Measurements from ENCODE around the gene MYH10. TPM values are rescaled to one million over a fixed set of nuclear protein-coding genes. Genes with fewer than 3 reads are reported as not detected.

MYH10 gene
- total RNA-seq, 1 donor from 2014 or later = 34.9 TPM

DNA sequence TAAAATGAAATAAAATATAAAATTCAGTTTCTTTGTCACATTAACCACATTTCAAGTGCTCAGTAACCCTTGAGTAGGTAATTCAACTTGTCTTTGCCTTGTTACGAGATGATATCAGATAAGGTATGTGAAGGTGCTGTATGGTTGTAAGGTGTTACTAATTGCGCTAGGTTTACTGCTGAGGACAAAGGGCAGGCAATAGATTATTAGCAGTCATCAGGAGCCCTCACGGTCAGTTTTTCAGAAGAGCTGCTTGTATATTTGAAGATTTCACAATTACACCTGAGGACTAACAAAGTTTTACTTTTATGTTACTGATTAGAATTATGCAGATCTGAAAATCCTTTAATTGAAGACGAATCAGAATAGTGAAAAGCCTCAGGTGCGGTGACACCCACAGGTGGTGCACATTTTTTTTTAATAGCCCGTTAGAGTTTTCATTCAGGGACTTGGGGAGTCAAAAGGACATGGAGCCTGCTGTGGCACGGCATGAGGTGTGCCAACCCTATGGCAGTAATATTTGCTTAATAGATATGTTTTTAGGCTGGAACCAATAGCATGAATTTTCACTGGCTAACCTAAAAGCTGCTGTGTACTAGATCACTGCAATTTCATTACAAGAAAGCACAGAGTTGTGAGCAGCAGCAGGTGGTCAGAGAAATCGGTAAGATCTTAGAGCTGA, 178.5 kb downstream of the MYH10 start:
- H3K27me3 ChIP-seq = no peaks in the 10 kb centered on the region
- H3K9me3 ChIP-seq = no peaks in the 10 kb centered on the region
- DNase-seq (ENCODE audit: extremely low spot score in 2 of 2) = no peak
- intact Hi-C loops (cut with DNase I) = no loop called here
- TF ChIP-seq POLR2AphosphoS5 (IDR thresholded peaks at IDR 0.05; ENCODE audit: insufficient read depth in 1 of 2, low read depth in 1 of 2) = no peak
- no peak for TF ChIP-seq POLR2A (IDR thresholded peaks at IDR 0.05)
- TF ChIP-seq, protein P1, sequence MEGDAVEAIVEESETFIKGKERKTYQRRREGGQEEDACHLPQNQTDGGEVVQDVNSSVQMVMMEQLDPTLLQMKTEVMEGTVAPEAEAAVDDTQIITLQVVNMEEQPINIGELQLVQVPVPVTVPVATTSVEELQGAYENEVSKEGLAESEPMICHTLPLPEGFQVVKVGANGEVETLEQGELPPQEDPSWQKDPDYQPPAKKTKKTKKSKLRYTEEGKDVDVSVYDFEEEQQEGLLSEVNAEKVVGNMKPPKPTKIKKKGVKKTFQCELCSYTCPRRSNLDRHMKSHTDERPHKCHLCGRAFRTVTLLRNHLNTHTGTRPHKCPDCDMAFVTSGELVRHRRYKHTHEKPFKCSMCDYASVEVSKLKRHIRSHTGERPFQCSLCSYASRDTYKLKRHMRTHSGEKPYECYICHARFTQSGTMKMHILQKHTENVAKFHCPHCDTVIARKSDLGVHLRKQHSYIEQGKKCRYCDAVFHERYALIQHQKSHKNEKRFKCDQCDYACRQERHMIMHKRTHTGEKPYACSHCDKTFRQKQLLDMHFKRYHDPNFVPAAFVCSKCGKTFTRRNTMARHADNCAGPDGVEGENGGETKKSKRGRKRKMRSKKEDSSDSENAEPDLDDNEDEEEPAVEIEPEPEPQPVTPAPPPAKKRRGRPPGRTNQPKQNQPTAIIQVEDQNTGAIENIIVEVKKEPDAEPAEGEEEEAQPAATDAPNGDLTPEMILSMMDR (IDR thresholded peaks at IDR 0.05) = no peak
- no peaks in the 10 kb centered on the region for H3K4me1 ChIP-seq
- H3K36me3 ChIP-seq = peaks cover 5 to 73% of the 10 kb centered on the region in 2 donors
- H3K27ac ChIP-seq = no peak overlapping the region
- H3K4me3 ChIP-seq = no peak overlapping the region

DNA sequence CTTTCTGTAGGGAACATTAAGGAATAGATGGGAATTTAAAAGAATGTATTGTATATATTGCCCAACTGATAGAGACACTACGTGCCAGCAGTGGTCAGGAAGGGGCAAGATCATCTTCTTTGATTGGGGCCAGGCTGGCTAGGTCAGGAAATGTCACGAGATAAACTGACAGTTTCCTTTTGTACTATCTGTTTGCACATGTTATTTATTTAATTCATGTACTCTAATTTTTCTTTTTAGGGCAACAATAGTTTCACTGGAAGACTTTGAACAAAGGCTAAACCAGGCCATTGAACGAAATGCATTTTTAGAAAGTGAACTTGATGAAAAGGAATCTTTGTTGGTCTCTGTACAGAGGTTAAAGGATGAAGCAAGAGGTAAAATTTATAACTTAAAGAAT, 182.2 kb downstream of the MYH10 start:
- H3K36me3 ChIP-seq = peaks cover 5 to 60% of the 10 kb centered on the region in 2 donors
- H3K27ac ChIP-seq = no peak overlapping the region

DNA sequence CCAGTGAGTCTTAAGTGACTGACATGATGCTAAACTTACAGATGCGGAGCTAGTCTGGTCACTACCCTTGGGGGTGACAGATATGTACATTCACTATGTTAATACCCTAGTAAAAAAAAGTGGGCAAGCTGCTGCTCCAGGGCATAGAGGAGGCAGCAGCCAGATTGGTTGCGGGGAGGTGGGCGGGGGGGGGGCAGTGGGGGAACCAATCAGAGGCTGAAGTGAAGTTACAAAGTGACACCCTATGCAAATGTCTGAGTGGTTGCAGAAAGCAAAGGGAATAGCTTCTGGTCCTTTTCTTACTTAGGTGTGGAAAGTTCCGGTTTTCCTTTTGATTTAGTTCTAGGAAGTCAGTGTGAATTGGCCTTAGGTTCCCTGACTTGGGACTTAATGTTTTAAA, 182.7 kb downstream of the MYH10 start:
- no peaks in the 10 kb centered on the region for H3K27me3 ChIP-seq
- TF ChIP-seq, protein P1 (IDR thresholded peaks at IDR 0.05) = no peak
- no peak for TF ChIP-seq POLR2AphosphoS5 (IDR thresholded peaks at IDR 0.05; ENCODE audit: insufficient read depth in 1 of 2, low read depth in 1 of 2)
- no peak for TF ChIP-seq POLR2A (IDR thresholded peaks at IDR 0.05)
- H3K4me1 ChIP-seq = peaks cover 17% of the 10 kb centered on the region
- intact Hi-C loops (cut with DNase I) = no loop called here
- peaks cover 5 to 60% of the 10 kb centered on the region in 2 donors for H3K36me3 ChIP-seq
- DNase-seq (ENCODE audit: extremely low spot score in 2 of 2) = no peak
- no peak overlapping the region for H3K4me3 ChIP-seq
- no peak overlapping the region for H3K27ac ChIP-seq
- H3K9me3 ChIP-seq = no peaks in the 10 kb centered on the region

More for the DNA sequence above, 182.2 kb downstream of the MYH10 start:
- H3K9me3 ChIP-seq = no peaks in the 10 kb centered on the region
- no peak for DNase-seq (ENCODE audit: extremely low spot score in 2 of 2)
- TF ChIP-seq POLR2A (IDR thresholded peaks at IDR 0.05) = no peak
- TF ChIP-seq POLR2AphosphoS5 (IDR thresholded peaks at IDR 0.05; ENCODE audit: insufficient read depth in 1 of 2, low read depth in 1 of 2) = no peak
- TF ChIP-seq, protein P1 (IDR thresholded peaks at IDR 0.05) = no peak
- peaks cover 13% of the 10 kb centered on the region for H3K4me1 ChIP-seq
- intact Hi-C loops (cut with DNase I) = no loop called here
- H3K4me3 ChIP-seq = no peak overlapping the region
- no peaks in the 10 kb centered on the region for H3K27me3 ChIP-seq

DNA sequence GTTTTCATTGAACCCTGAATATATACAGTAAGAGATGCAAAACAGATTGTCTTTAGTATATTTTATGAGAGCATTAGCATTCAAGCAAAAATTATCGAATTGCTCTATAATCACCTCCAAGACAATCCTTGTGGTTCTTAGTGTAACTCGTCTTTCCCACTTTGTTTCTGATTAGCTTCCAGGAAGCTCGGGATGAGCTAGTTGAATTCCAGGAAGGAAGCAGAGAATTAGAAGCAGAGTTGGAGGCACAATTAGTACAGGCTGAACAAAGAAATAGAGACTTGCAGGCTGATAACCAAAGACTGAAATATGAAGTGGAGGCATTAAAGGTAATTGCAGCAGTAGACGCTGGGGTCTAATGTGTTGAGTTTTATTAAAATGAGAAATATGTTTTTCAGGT, 185.0 kb downstream of the MYH10 start:
- Histone ChIP-seq H3K36me3 (peaks cover under 1 to 40% of the 10 kb centered on the region in 2 donors), H3K27ac (no peak overlapping the region), H3K4me3 (no peak overlapping the region), H3K4me1 (peaks cover 35% of the 10 kb centered on the region), H3K27me3 (no peaks in the 10 kb centered on the region), H3K9me3 (no peaks in the 10 kb centered on the region)
- intact Hi-C loops (cut with DNase I) = no loop called here
- no peak for TF ChIP-seq POLR2AphosphoS5 (IDR thresholded peaks at IDR 0.05; ENCODE audit: insufficient read depth in 1 of 2, low read depth in 1 of 2)
- no peak for TF ChIP-seq POLR2A (IDR thresholded peaks at IDR 0.05)
- TF ChIP-seq, protein P1 (IDR thresholded peaks at IDR 0.05) = no peak
- no peak for DNase-seq (ENCODE audit: extremely low spot score in 2 of 2)

DNA sequence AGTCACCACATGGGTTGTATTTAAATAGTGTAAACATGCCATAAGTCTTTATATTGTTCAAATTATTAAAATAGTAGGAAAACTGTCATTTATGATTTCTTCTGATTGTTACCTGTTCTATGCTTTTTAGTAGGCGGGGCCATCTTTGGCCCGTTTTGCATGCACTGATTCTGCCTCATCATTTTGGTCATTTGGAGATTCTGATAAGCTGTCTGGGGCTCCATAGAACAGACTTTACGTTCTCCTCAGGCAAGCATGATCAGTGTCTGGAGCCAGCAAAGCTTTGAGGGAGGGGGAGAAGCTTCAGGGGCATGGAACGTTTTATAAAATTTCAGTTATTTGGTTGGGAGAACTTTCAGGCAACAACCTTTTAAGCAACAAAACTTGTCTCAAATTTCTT, 186.0 kb downstream of the MYH10 start:
- H3K9me3 ChIP-seq = no peaks in the 10 kb centered on the region
- intact Hi-C loops (cut with DNase I) = no loop called here
- H3K36me3 ChIP-seq = peaks cover 0 to 31% of the 10 kb centered on the region in 2 donors
- H3K4me1 ChIP-seq = peaks cover 45% of the 10 kb centered on the region
- H3K4me3 ChIP-seq = no peak overlapping the region
- no peaks in the 10 kb centered on the region for H3K27me3 ChIP-seq
- TF ChIP-seq POLR2A (IDR thresholded peaks at IDR 0.05) (no peak), POLR2AphosphoS5 (IDR thresholded peaks at IDR 0.05; ENCODE audit: insufficient read depth in 1 of 2, low read depth in 1 of 2) (no peak)
- TF ChIP-seq, protein P1 (IDR thresholded peaks at IDR 0.05) = no peak
- DNase-seq (ENCODE audit: extremely low spot score in 2 of 2) = no peak
- H3K27ac ChIP-seq = no peak overlapping the region
